ENCODE results near the gene SPATA13. TPM values are rescaled to one million over a fixed set of nuclear protein-coding genes. Genes with fewer than 3 reads are reported as not detected.
"Not testable (repeated sequence)": the region's sequence is repeated elsewhere in the genome, so short reads cannot be mapped to it uniquely, and the experiment has no call there.

The SPATA13 gene
- total and polyA plus RNA-seq, 11 donors, result 5.4 to 20.1 (median 8.6) TPM

DNA sequence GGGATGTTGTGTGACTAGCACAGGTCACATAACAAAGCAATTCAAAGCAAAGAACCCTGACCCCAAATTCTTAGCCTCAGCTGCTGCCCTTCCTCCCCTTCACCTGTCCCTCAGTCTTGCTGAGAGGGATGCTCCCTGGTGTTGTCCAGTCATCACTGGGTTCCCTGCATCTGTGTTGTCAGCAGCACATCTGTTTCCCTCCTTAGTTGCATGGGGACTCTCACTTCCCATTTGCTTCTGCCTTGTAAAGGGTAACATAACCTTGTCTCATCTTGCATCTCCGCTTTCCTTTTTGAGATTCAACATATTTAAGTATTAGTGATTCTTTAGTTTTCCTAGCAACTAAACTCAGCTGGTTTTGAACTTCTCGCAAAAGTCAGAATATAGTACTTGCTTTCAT is 54.0 kb downstream of the SPATA13 start:
- intact Hi-C loops (cut with DNase I), result loop anchor here in 1 of 10 donors (10.0 kb wide), 1 partner anchor 50 kb away; the partner anchor contains the start of gene SPATA13
- TF ChIP-seq POLR2A (IDR thresholded peaks at IDR 0.05), result no peak
- TF ChIP-seq, protein P1, sequence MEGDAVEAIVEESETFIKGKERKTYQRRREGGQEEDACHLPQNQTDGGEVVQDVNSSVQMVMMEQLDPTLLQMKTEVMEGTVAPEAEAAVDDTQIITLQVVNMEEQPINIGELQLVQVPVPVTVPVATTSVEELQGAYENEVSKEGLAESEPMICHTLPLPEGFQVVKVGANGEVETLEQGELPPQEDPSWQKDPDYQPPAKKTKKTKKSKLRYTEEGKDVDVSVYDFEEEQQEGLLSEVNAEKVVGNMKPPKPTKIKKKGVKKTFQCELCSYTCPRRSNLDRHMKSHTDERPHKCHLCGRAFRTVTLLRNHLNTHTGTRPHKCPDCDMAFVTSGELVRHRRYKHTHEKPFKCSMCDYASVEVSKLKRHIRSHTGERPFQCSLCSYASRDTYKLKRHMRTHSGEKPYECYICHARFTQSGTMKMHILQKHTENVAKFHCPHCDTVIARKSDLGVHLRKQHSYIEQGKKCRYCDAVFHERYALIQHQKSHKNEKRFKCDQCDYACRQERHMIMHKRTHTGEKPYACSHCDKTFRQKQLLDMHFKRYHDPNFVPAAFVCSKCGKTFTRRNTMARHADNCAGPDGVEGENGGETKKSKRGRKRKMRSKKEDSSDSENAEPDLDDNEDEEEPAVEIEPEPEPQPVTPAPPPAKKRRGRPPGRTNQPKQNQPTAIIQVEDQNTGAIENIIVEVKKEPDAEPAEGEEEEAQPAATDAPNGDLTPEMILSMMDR (IDR thresholded peaks at IDR 0.05), result no peak
- H3K9me3 ChIP-seq, result no peaks in the 10 kb centered on the region
- H3K27ac ChIP-seq, result peak overlapping the region in 1 of 12 donors; percentile 51
- no peak overlapping the region for H3K4me3 ChIP-seq
- no peaks in the 10 kb centered on the region for H3K36me3 ChIP-seq
- H3K27me3 ChIP-seq, result no peaks in the 10 kb centered on the region
- 72 to 82% (median 77%) methylated on average over 2 of the region's 2 CpGs for WGBS, 4 donors
- H3K4me1 ChIP-seq, result peaks cover 0 to 44% (median 26%) of the 10 kb centered on the region in 12 donors
- DNase-seq, result no peak
- ATAC-seq, result no peak

DNA sequence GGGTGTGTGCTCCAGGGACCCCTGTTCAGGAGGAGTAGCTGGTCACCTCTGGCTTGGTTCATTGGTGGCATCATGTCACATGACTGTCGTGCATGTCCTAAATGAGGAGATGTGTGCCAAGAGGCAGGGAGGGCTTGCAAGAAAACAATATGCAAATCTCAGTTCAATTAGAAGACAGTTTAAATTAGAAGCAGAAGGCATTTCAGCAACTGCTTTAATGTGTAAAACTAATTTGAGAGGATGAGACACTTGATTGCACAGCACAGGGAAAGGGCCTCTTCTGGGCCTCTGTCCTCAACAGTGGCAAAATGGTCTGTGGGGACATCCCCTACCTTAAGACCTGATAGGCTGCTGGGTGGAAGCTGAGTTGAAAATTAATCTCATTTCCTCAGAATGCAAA is 54.6 kb downstream of the SPATA13 start:
- H3K27ac ChIP-seq, result peak overlapping the region in 6 of 12 donors; percentile 3 to 58 (median 41)
- WGBS, 4 donors, result 53 to 69% (median 64%) methylated on average over 1 of the region's 1 CpG
- DNase-seq, result no peak
- no peaks in the 10 kb centered on the region for H3K27me3 ChIP-seq
- TF ChIP-seq, protein P1 (IDR thresholded peaks at IDR 0.05), result no peak
- no peak for TF ChIP-seq POLR2A (IDR thresholded peaks at IDR 0.05)
- H3K4me1 ChIP-seq, result peaks cover 0 to 50% (median 29%) of the 10 kb centered on the region in 12 donors
- ATAC-seq, result no peak
- intact Hi-C loops (cut with DNase I), result loop anchor here in 8 of 10 donors (5.0 to 10.0 kb wide), 6 partner anchors 48 to 193 kb away; partner anchors contain the start of gene SPATA13 (in 5 of the 8)
- no peaks in the 10 kb centered on the region for H3K36me3 ChIP-seq
- H3K9me3 ChIP-seq, result no peaks in the 10 kb centered on the region
- H3K4me3 ChIP-seq, result no peak overlapping the region

DNA sequence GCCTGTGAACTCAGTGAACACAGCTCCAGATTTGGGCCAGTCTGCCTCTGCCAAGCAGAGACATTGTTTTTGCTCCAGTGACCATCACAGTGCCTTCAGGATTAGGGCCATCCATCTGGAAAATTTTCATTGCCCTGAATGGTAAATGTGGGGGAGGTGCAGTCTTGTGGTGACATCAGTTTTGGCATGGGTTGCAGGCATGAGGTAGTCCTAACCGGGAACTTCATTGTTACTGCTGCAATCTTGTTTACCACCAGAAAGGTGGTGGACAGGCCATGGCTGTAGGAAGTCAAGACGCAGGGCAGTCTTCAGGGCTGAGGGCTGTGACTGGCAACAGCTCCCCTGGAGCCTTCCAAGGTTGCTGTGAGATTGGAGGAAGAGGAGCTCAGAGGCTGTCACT is 55.2 kb downstream of the SPATA13 start:
- DNase-seq, result peak in 4 of 5 donors; percentile 41 to 63 (median 54)
- intact Hi-C loops (cut with DNase I), result loop anchor here in 8 of 10 donors (2.0 to 10.0 kb wide), 7 partner anchors 48 to 193 kb away; partner anchors contain the start of gene SPATA13 (in 5 of the 8)

DNA sequence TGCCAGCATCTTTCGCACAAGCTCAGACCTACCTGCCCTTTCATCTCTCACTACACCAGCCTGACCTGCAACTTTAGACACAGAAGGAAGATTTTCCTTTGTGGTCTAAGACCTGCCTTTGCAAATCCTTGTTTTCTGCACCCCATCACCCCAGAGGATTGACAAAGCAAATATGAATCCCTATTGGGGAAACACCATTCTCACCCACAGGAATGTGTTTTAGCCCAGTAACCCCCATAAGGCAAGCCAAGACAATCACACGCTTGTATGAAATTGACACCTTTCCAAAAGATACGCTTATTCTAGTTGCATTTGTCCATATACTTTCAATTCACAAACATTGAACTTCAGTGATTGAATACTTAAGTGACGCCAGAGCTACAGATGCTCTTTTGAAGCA is 55.7 kb downstream of the SPATA13 start:
- Histone ChIP-seq H3K4me3 (no peak overlapping the region), H3K27ac (peak overlapping the region in 10 of 12 donors; percentile 5 to 60 (median 50)), H3K9me3 (no peaks in the 10 kb centered on the region), H3K27me3 (no peaks in the 10 kb centered on the region), H3K4me1 (peaks cover 0 to 53% (median 29%) of the 10 kb centered on the region in 12 donors), H3K36me3 (no peaks in the 10 kb centered on the region)
- intact Hi-C loops (cut with DNase I), result loop anchor here in 8 of 10 donors (2.0 to 10.0 kb wide), 7 partner anchors 49 to 194 kb away; partner anchors contain the start of gene SPATA13 (in 5 of the 8)
- ATAC-seq (no peak), DNase-seq (no peak)
- TF ChIP-seq POLR2A (IDR thresholded peaks at IDR 0.05), result no peak
- TF ChIP-seq, protein P1 (IDR thresholded peaks at IDR 0.05), result no peak
- WGBS, 4 donors, result 87 to 95% (median 93%) methylated on average over 4 of the region's 4 CpGs

More for the DNA sequence above, 55.2 kb downstream of the SPATA13 start:
- Histone ChIP-seq H3K9me3 (no peaks in the 10 kb centered on the region), H3K36me3 (no peaks in the 10 kb centered on the region), H3K27ac (peak overlapping the region in 10 of 12 donors; percentile 11 to 60 (median 50)), H3K4me1 (peaks cover 0 to 53% (median 29%) of the 10 kb centered on the region in 12 donors), H3K4me3 (no peak overlapping the region), H3K27me3 (no peaks in the 10 kb centered on the region)
- TF ChIP-seq, protein P1 (IDR thresholded peaks at IDR 0.05), result no peak
- TF ChIP-seq POLR2A (IDR thresholded peaks at IDR 0.05), result peak in 1 of 2 donors; percentile 24
- 25 to 49% (median 35%) methylated on average over 2 of the region's 2 CpGs for WGBS, 4 donors
- peak; percentile 21 to 84 (median 68) for ATAC-seq

DNA sequence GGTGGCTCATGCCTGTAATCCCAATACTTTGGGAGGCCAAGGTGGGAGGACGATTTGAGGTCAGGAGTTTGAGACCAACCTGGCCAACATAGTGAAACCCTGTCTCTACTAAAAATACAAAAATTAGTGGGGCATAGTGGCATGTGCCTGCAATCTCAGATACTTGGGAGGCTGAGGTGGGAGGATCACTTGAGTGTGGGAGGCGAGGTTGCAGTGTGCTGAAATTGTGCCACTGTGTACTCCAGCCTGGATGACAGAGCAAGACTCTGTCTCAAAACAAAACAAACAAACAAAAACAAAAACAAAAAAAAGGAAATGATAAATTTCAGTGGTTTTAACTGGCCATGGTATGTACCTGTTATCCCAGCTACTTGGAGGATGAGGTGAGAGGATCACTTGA is 56.3 kb downstream of the SPATA13 start:
- H3K36me3 ChIP-seq, H3K9me3 ChIP-seq, DNase-seq, H3K4me3 ChIP-seq, ATAC-seq, H3K27me3 ChIP-seq: not testable (repeated sequence)
- peak overlapping the region in 5 of 12 donors; percentile 5 to 60 (median 34) for H3K27ac ChIP-seq
- whole genome bisulfite sequencing, 4 donors, result 91 to 97% (median 95%) methylated on average over 2 of the region's 2 CpGs
- peaks cover 0 to 53% (median 29%) of the 10 kb centered on the region in 12 donors for H3K4me1 ChIP-seq
- intact Hi-C loops (cut with DNase I), result loop anchor here in 8 of 10 donors (2.0 to 10.0 kb wide), 7 partner anchors 49 to 194 kb away; partner anchors contain the start of gene SPATA13 (in 5 of the 8)
